Measurements from ENCODE around the gene HOMER3.
A peak's percentile ranks its signal among the peaks of the same experiment; 100 is the strongest.

The HOMER3 gene

GRCh38 chr19:18940769-18941627 is at the start of gene HOMER3:
HOMER3 (minus strand) TSS chr19:18941217; CDS start chr19:18938982, 2,235 bp downstream.
- peak; percentile 67 for DNase-seq (ENCODE audit: low read depth)

DNA sequence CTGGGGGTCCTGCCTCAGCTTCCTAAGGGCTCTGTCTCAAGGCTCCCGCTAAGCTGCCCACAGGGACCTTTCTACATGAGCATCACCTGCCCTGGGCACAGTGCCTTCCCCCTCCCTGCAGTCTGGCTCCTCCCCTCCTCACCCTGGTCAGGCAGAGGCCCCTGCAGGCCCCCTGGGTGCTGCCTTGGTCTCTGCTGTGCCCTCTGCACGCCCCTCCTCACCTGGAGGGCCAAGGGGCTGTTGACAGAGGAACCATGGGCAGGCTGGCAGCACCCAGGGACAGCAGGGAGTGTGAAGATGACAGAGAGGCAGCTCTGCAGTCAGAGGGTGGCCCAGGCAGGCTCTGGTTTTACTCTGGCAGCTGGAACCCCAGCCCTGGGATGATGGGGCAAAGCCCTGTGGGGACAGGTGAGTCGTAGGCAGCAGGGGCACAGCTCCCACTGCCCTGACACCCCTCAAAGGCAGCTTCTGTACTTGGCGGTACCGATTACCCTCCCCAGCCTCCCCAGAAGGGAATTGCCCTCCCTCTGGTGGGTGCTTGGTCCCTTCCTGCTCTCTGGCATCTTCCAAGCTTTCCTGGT is 49.2 kb upstream of the HOMER3 start:
- DNase-seq (ENCODE audit: low read depth), result no peak

DNA sequence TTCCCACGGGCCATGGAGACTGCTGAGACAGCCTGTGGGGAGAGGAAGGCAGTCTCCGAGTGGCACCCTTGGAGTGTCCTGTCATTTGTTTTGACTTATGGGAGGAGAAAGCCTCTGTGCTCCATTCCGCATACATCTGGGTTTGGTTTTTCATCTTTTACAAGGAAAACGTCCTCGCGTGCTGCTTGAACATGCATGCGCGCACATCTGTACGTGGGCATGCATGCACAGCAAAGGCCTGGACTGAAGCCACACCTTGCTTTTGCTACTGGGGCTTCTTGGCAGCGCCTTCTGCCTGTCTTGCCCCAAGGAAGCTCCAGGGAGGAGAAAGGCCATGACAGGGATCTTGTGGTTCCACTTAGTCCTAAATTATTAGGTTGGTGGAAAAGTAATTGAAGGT is 48.3 kb upstream of the HOMER3 start:
- DNase-seq (ENCODE audit: low read depth), result no peak

GRCh38 chr19:18987456-18987855 is 46.4 kb upstream of the HOMER3 start:
- no peak for DNase-seq (ENCODE audit: low read depth)

DNA sequence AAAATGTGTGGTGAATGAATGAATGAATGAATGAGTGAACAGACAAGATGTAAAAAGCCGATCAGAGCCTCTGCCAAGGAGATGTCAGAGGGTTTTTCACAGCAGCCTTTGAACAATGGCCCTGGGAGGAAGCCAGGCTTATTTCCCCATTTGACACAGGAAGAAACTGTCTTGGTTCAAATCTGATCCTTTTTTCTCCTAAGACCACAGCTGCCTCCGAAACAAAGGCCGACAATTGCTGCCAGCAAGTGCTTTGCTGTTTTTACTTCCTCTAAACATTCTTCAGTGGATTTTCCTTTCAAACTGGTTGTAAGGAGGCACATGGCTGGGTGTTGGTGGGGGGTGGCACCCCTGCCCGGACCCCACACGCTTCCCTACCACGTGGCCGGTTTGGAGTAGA is 44.2 kb upstream of the HOMER3 start:
- no peak for DNase-seq (ENCODE audit: low read depth)

GRCh38 chr19:18984251-18984650 is 43.2 kb upstream of the HOMER3 start:
- DNase-seq (ENCODE audit: low read depth), result no peak

DNA sequence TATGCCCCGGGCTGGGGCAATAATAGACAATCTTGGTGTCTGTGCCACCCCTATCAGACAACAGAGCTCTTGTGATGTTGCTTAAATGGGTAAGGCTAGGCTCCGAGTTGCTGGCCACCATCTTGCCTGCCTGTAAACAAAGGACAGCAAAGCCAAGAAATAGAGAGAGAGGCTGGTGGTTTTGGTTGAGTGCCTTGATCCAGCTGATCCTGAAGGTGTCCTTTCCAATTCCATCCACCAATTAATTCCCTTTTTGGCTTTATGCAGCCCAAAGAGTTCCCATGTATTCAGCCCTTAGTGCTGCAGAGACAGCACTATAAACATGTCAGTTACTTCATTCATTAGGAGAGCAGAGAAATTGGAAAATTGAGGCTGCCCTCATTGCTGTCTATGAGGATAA is 41.7 kb upstream of the HOMER3 start:
- DNase-seq (ENCODE audit: low read depth), result no peak

GRCh38 chr19:18980432-18981020 is 39.5 kb upstream of the HOMER3 start:
- DNase-seq (ENCODE audit: low read depth), result no peak

- no peak for DNase-seq (ENCODE audit: low read depth)
Measured at GRCh38 chr19:18978616-18979015, 37.6 kb upstream of the HOMER3 start.

DNA sequence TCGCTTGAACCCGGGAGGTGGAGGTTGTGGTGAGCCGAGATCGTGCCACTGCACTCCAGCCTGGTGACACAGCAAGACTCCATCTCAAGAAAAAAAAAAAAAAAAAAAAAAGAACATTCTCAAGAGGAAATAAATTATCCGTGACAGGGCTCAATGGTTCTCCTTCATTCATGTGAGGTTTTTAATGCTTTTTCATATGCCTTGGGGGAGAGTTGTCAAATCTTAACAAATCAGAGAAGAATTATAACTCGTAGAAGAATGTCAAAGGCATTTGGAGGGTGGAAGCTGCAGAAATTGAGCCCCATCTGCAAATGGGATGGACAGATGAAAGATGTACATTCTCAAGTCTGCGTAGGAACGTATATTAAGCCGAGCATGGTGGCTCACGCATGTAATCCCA is 34.9 kb upstream of the HOMER3 start:
- DNase-seq (ENCODE audit: low read depth), result peak; percentile 28

DNA sequence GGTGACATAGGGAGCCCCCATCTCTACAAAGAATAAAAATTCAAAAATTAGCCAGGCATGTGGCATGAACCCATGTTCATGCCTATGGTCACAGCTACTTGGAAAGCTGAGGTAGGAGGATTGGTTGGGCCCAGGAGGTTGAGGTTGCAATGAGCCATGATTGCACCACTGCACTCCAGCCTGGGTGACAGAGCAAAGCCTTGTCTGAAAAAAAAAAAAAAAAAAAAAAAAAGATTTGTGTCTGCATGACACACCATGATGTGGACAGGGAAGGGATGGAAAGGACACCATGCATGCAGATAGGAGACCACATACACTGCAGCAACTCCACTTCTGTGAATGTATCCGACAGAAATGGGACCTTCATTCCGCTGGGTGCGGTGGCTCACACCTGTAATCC is 34.0 kb upstream of the HOMER3 start:
- DNase-seq (ENCODE audit: low read depth), result peak; percentile 38

GRCh38 chr19:18972851-18973250 is 31.8 kb upstream of the HOMER3 start:
- DNase-seq (ENCODE audit: low read depth), result no peak

DNA sequence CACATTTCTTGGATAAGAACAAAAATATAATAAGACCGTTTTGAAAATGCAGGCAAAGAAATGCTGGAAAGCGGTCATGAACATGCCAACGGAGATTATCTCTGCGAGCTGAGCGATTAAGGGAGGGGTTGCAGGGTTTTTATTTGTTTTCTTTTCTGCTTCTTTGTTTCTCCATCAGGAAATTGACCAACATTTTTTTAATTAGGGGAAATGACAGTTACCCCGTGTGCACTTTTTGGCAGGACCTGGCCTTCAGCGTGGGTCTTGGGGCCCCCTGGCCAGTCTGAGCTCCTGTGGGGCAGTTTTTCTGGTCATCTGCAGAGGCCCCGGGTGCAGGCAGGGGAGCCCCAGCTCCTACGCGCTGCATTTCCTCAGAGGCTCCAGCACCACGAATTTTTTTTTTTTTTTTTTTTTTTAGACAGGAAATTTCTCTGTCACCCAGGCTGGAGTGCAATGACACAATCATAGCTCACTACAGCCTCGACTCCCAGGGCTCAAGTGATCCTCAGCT is 31.3 kb upstream of the HOMER3 start:
- peak; percentile 70 for DNase-seq (ENCODE audit: low read depth)

GRCh38 chr19:18969931-18970659 is 29.1 kb upstream of the HOMER3 start:
- no peak for DNase-seq (ENCODE audit: low read depth)

- peak; percentile 34 for DNase-seq (ENCODE audit: low read depth)
Measured at GRCh38 chr19:18967358-18968146, 26.5 kb upstream of the HOMER3 start.

GRCh38 chr19:18966307-18966706 is 25.3 kb upstream of the HOMER3 start:
- DNase-seq (ENCODE audit: low read depth), result no peak

DNA sequence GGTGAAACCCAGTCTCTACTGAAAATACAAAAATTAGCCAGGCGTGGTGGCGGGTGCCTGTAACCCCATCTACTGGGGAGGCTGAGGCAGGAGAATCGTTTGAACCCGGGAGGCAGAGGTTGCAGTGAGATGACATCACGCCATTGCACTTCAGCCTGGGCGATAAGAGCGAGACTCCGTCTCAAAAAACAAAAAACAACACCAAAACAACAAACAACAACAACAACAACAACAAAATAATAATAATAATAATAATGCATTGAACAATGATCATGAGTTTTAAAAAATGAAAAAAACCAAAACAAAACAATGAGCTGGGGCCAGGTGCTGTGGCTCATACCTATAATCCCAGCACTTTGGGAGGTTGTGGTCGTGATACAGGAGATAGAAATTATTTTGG is 23.1 kb upstream of the HOMER3 start:
- DNase-seq (ENCODE audit: low read depth), result no peak

GRCh38 chr19:18961767-18962620 is 21.0 kb upstream of the HOMER3 start:
- no peak for DNase-seq (ENCODE audit: low read depth)

- DNase-seq (ENCODE audit: low read depth), result no peak
Measured at GRCh38 chr19:18960370-18960769, 19.4 kb upstream of the HOMER3 start.

DNA sequence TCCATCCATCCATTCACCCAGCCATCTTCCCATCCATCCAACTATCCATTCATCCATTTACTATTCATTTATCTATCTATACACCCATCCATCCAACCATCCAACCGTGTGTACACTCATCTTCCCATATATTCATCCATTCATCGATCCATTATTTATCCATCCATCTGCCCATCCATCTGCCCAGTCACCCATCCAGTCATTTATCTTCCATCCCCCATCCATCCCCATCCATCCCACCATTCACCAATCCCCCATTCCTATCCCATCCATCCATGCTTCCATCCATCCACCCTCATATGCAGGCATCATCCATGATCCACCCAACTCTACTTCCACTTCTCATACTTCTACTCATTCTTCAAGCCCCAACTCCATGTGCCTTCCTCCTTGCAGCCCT is 14.0 kb upstream of the HOMER3 start:
- no peak for DNase-seq (ENCODE audit: low read depth)

DNA sequence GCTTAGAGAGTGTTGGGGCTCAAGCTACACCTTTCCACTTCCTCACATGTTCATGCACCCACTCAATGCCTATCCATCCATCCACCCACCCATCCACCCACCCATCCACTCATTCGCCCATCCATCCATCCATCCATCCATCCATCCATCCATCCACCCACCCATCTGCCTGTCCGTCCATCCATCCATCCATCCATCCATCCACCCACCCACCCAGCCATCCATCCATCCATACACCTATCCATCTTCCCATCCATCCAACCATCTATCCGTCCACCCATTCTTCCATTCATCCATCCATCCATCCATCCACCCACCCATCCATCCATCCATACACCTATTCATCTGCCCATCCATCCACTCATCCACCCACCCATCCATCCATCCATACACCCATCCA is 13.1 kb upstream of the HOMER3 start:
- no peak for DNase-seq (ENCODE audit: low read depth)

Measured in EH (cell line).